Endothelial cell of umbilical vein (primary cell): Measurements from ENCODE around the gene MAP1B. TPM values are rescaled to one million over a fixed set of nuclear protein-coding genes. Genes with fewer than 3 reads are reported as not detected.

Experiments used
- BruUV-seq: library from RNA; stranded (reverse); fragments of 400-500 nt; replicated peaks from 2 replicates; lab custom pipeline; 2021; lab: Mats Ljungman, UMichigan
- CTCF ChIA-PET: fragments of 300-600, 350-600 bp; sonication (Branson Sonifier 250); formaldehyde crosslinking; loops from one replicate; lab custom pipeline; 2021; ENCODE audit warnings: antibody characterized with exemption, inconsistent platforms; lab: Charles Lee
- POLR2A ChIA-PET: fragments of 300-600, 350-600 bp; sonication (Branson Sonifier 250); formaldehyde crosslinking; loops from one replicate; lab custom pipeline; 2021; ENCODE audit warnings: antibody characterized with exemption, inconsistent platforms; lab: Charles Lee
- DNase-seq: peaks from one replicate; pipeline ENCODE4 v3.0.0-alpha.2; 2011; ENCODE audit warnings: low read depth, low spot score
- FAIRE-seq: peaks from 2 replicates; lab custom pipeline; 2011; peaks lifted over from hg19 to GRCh38; lab: Jason Lieb, UNC
- H2AFZ ChIP-seq: 2 replicates; pipeline ENCODE4 v1.6.0; 2012; ENCODE audit warnings: low read depth, low read length, control low read depth, inconsistent platforms
- H3K27ac ChIP-seq: 2 replicates; pipeline ENCODE4 v1.5.1; 2011; ENCODE audit warnings: low read depth, mild to moderate bottlenecking, control low read depth, low read length, moderate library complexity; ENCODE audit not compliant: insufficient read depth
- H3K27me3 ChIP-seq, 2 experiments: 2 replicates each; pipeline versions ENCODE4 v1.6.0 to v1.6.1; 2011; ENCODE audit warnings: low read length in 2 of 2, mixed read lengths in 1 of 2; ENCODE audit not compliant: control insufficient read depth in 2 of 2, insufficient read depth in 2 of 2
- H3K36me3 ChIP-seq, 2 experiments: 2 replicates in 1 of 2; 3 replicates in 1 of 2; pipeline ENCODE4 v1.5.1; 2011; ENCODE audit warnings: low read length in 2 of 2, mild to moderate bottlenecking in 1 of 2, moderate library complexity in 1 of 2; ENCODE audit not compliant: control insufficient read depth in 2 of 2, insufficient read depth in 2 of 2; ENCODE audit errors: extremely low read depth in 1 of 2
- H3K4me1 ChIP-seq: 3 replicates; pipeline ENCODE4 v1.5.1; 2011; ENCODE audit warnings: mild to moderate bottlenecking, low read length; ENCODE audit not compliant: control insufficient read depth, insufficient read depth; ENCODE audit errors: extremely low read depth
- H3K4me2 ChIP-seq: 2 replicates; pipeline ENCODE4 v1.6.1; 2011; ENCODE audit warnings: low read length, control low read depth, mixed read lengths; ENCODE audit not compliant: insufficient read depth
- H3K4me3 ChIP-seq, 3 experiments: fragments of 200-600 bp in 1 of 3; sonication (generic), shearing (Covaris generic) in 1 of 3; replicated peaks in 1 of 3; 2 replicates each; pipeline ENCODE4 v1.5.1; 2011 to 2016; ENCODE audit warnings: control low read depth in 3 of 3, low read length in 3 of 3, mild to moderate bottlenecking in 2 of 3, inconsistent platforms in 1 of 3, low read depth in 1 of 3, moderate library complexity in 1 of 3; ENCODE audit not compliant: insufficient read depth in 1 of 3
- H3K79me2 ChIP-seq: 2 replicates; pipeline ENCODE4 v1.6.0; 2012; ENCODE audit warnings: low read length, inconsistent platforms; ENCODE audit not compliant: control insufficient read depth, insufficient read depth
- H3K9ac ChIP-seq: replicated peaks from 2 replicates; pipeline ENCODE3; 2011; ENCODE audit warnings: low read length, control low read depth; ENCODE audit not compliant: insufficient read depth; ENCODE audit errors: extremely low read depth
- H3K9me1 ChIP-seq: replicated peaks from 3 replicates; pipeline ENCODE4 v1.6.0; 2011; ENCODE audit warnings: mild to moderate bottlenecking, low read length; ENCODE audit not compliant: control insufficient read depth, insufficient read depth; ENCODE audit errors: extremely low read depth
- H3K9me3 ChIP-seq: replicated peaks from 2 replicates; pipeline ENCODE4 v1.5.1; 2012; ENCODE audit warnings: low read length, inconsistent platforms; ENCODE audit not compliant: control insufficient read depth, insufficient read depth
- H4K20me1 ChIP-seq: replicated peaks from 2 replicates; pipeline ENCODE3; 2011; ENCODE audit warnings: mild to moderate bottlenecking, low read length; ENCODE audit not compliant: control insufficient read depth, insufficient read depth; ENCODE audit errors: extremely low read depth
- CTCF ChIP-seq, 2 donors: IDR thresholded peaks; 1 replicate in 1 of 2; 2 replicates in 1 of 2; pipeline ENCODE4 v1.5.1; 2011; ENCODE audit warnings: low read length in 2 of 2, mild to moderate bottlenecking in 2 of 2, moderate library complexity in 2 of 2, control low read depth in 1 of 2, inconsistent platforms in 1 of 2, low read depth in 1 of 2; ENCODE audit not compliant: insufficient read depth in 1 of 2; ENCODE audit errors: extremely low read depth in 1 of 2
- EZH2 ChIP-seq: IDR thresholded peaks from 2 replicates; pipeline ENCODE4 v1.6.1; 2012; ENCODE audit warnings: borderline replicate concordance, low read depth, mild to moderate bottlenecking, moderate library complexity, low read length, inconsistent platforms; ENCODE audit not compliant: severe bottlenecking
- FOS ChIP-seq: IDR thresholded peaks from 2 replicates; pipeline ENCODE4 v1.6.1; 2011; ENCODE audit warnings: mild to moderate bottlenecking, low read length, moderate library complexity, borderline replicate concordance; ENCODE audit not compliant: insufficient read depth
- GATA2 ChIP-seq: IDR thresholded peaks from 2 replicates; pipeline ENCODE4 v1.7.0; 2011; ENCODE audit warnings: low read depth, mild to moderate bottlenecking, moderate library complexity, mixed read lengths, low read length; ENCODE audit not compliant: insufficient read length, insufficient read depth
- JUN ChIP-seq: IDR thresholded peaks from 2 replicates; pipeline ENCODE4 v1.6.1; 2011; ENCODE audit warnings: borderline replicate concordance, low read depth; ENCODE audit not compliant: insufficient read length, insufficient read depth
- MYC ChIP-seq: IDR thresholded peaks from one replicate; pipeline ENCODE4 v1.6.1; 2011; ENCODE audit warnings: mild to moderate bottlenecking, low read depth, low read length
- POLR2A ChIP-seq: IDR thresholded peaks from 2 replicates; pipeline ENCODE4 v1.6.1; 2012; ENCODE audit warnings: low read depth, mild to moderate bottlenecking, control low read depth, low read length
- POLR2AphosphoS5 ChIP-seq: IDR thresholded peaks from 2 replicates; pipeline ENCODE4 v1.6.1; 2012; ENCODE audit warnings: low read depth, mild to moderate bottlenecking, control low read depth, low read length, moderate library complexity; ENCODE audit not compliant: insufficient read depth
- dilution Hi-C: fragments of 300-500 bp; cut with MboI; formaldehyde crosslinking; loops from one replicate; pipeline ENCODE4 v1.15.0; 2019; ENCODE audit warnings: low sequenced_read_pairs; ENCODE audit not compliant: extremely low pct_ligation_motif_present
- intact Hi-C: fragments of 100-400 bp; cut with micrococcal nuclease; formaldehyde crosslinking; loops from one replicate; pipeline ENCODE4 v1.10.0; 2022
- polyA plus RNA-seq, 4 experiments: library from polyadenylated mRNA; depleted of rRNA in 3 of 4; stranded (reverse) in 3 of 4; unstranded in 1 of 4; fragments of >200 nt; gene quantifications; 2 replicates each; pipeline versions ENCODE4 v1.2.1 to v1.2.3, GENCODE V29; 2011 to 2012; ENCODE audit warnings: missing spikeins in 1 of 4
- total RNA-seq: library from RNA; stranded (reverse); gene quantifications from 2 replicates; pipeline ENCODE4 v1.2.3, GENCODE V29; 2021
- TF ChIP-seq, protein P1 (sequence below): IDR thresholded peaks from 2 replicates; pipeline ENCODE4 v1.6.1; 2011; ENCODE audit not compliant: insufficient read depth, insufficient read length

Gene MAP1B
- total and polyA plus RNA-seq, 2 donors (not counting 3 experiments of a cell fraction or from before 2014, with no cell fraction given) = 55.9 to 263 TPM

GRCh38 chr5:72216756-72217155 lies 109.5 kb downstream of the MAP1B start:
- no peak overlapping the region for H2AFZ ChIP-seq
- peaks cover 4% of the 10 kb centered on the region for H3K4me1 ChIP-seq
- CTCF ChIA-PET = interaction anchor here (1.0 to 2.2 kb wide), 4 partner anchors 8 to 91 kb away, joined by 3 to 7 read pairs (median 6); no protein-coding TSS in a partner anchor
- POLR2A ChIA-PET = interaction anchor here (0.6 to 0.7 kb wide), 2 partner anchors 68 to 89 kb away, joined by 3 read pairs; no protein-coding TSS in a partner anchor
- dilution Hi-C loops (no loop called here), intact Hi-C loops (no loop called here)
- H3K4me3 ChIP-seq = no peak overlapping the region
- peaks cover 3 to 16% of the 10 kb centered on the region in 2 experiments for H3K36me3 ChIP-seq
- H3K27me3 ChIP-seq = no peaks in the 10 kb centered on the region
- H3K9me3 ChIP-seq = no peaks in the 10 kb centered on the region
- no peak overlapping the region for H3K9ac ChIP-seq
- H3K79me2 ChIP-seq = no peaks in the 10 kb centered on the region
- no peak for TF ChIP-seq POLR2AphosphoS5
- TF ChIP-seq POLR2A = no peak
- TF ChIP-seq, protein P1, sequence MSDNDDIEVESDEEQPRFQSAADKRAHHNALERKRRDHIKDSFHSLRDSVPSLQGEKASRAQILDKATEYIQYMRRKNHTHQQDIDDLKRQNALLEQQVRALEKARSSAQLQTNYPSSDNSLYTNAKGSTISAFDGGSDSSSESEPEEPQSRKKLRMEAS = no peak
- no peak for TF ChIP-seq FOS
- no peak for FAIRE-seq
- BruUV-seq = no TSS peak
- H3K9me1 ChIP-seq = no peaks in the 10 kb centered on the region
- DNase-seq = no peak
- H4K20me1 ChIP-seq = no peaks in the 10 kb centered on the region
- no peak overlapping the region for H3K27ac ChIP-seq
- H3K4me2 ChIP-seq = no peak overlapping the region

DNA sequence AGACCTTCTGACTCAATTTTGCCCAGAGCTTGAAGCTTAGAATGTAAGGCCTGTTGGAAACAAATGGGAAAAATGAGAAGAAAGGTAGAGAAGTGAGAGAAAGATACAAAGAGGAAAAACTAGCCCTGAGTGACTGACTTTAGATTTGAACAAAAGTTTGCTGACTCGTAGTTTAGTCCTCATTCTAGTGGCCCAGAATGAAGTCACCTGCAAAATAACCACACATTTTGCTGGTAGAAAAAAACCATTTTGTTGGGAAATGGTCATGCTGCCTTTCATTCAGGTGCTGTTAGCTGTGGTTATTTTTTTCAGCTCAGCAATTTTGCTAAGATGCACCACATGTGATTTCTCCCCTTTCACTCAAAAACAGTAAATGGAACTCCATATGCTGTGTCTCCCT lies 113.8 kb downstream of the MAP1B start:
- Histone ChIP-seq H3K4me1 (no peaks in the 10 kb centered on the region), H3K4me2 (no peak overlapping the region), H3K79me2 (no peaks in the 10 kb centered on the region), H2AFZ (no peak overlapping the region), H3K9me3 (no peaks in the 10 kb centered on the region), H3K36me3 (peaks cover 14 to 32% of the 10 kb centered on the region in 2 experiments), H4K20me1 (no peaks in the 10 kb centered on the region), H3K27me3 (no peaks in the 10 kb centered on the region), H3K27ac (no peak overlapping the region), H3K9ac (no peak overlapping the region), H3K4me3 (no peak overlapping the region), H3K9me1 (no peaks in the 10 kb centered on the region)
- intact Hi-C loops = no loop called here
- ChIA-PET POLR2A (interaction anchor here (0.6 kb wide), 1 partner anchor 39 kb away, joined by 9 read pairs; no protein-coding TSS in a partner anchor), CTCF (interaction anchor here (1.1 kb wide), 2 partner anchors 8 to 87 kb away, joined by 3 read pairs; no protein-coding TSS in a partner anchor)
- DNase-seq (no peak), FAIRE-seq (no peak)
- no peak for TF ChIP-seq MYC
- TF ChIP-seq FOS = no peak
- no peak for TF ChIP-seq POLR2AphosphoS5
- TF ChIP-seq POLR2A = no peak
- TF ChIP-seq JUN = no peak
- TF ChIP-seq, protein P1 = no peak
- no peak for TF ChIP-seq CTCF (IDR thresholded peaks at IDR 0.05; ENCODE audit: extremely low read depth in 1 of 2, insufficient read depth in 1 of 2, low read depth in 1 of 2, low read length in 2 of 2)
- no peak for TF ChIP-seq GATA2
- no peak for TF ChIP-seq EZH2
- BruUV-seq = no TSS peak
- dilution Hi-C loops = no loop called here
